HG03442 (cell line): ENCODE results near the gene TMEM121.

Source experiments
- ATAC-seq: cut with Tn5 transposase; IDR thresholded peaks from one replicate; pipeline ENCODE4 v1.9.1; 2021; ENCODE audit warnings: mild to moderate bottlenecking, moderate library complexity; ENCODE audit not compliant: unreplicated experiment

TMEM121 gene

GRCh38 chr14:105486974-105487448, 39.4 kb upstream of the TMEM121 start:
- ATAC-seq = no peak

GRCh38 chr14:105487449-105487985, 38.9 kb upstream of the TMEM121 start:
- ATAC-seq = no peak

GRCh38 chr14:105487986-105488777, 38.2 kb upstream of the TMEM121 start:
- no peak for ATAC-seq

GRCh38 chr14:105488781-105489541, 37.4 kb upstream of the TMEM121 start:
- ATAC-seq = no peak

GRCh38 chr14:105489542-105490266, 36.7 kb upstream of the TMEM121 start:
- ATAC-seq = no peak

GRCh38 chr14:105490267-105490571, 36.2 kb upstream of the TMEM121 start:
- ATAC-seq = peak; percentile 0

- peak; percentile 63 for ATAC-seq
Observed at GRCh38 chr14:105490572-105491365, 35.6 kb upstream of the TMEM121 start, which contains the start of gene TEDC1. Gene TEDC1, plus strand, starts transcription at chr14:105491246. Its CDS starts 130 bp downstream, at chr14:105491376.

GRCh38 chr14:105491366-105491973, 34.9 kb upstream of the TMEM121 start:
- peak; percentile 3 for ATAC-seq

- ATAC-seq = no peak
Observed at GRCh38 chr14:105492031-105492970, 34.1 kb upstream of the TMEM121 start.

- no peak for ATAC-seq
Observed at GRCh38 chr14:105492971-105493871, 33.2 kb upstream of the TMEM121 start.

- ATAC-seq = no peak
Observed at GRCh38 chr14:105493921-105494605, 32.3 kb upstream of the TMEM121 start.

- no peak for ATAC-seq
Observed at GRCh38 chr14:105494606-105494929, 31.8 kb upstream of the TMEM121 start.

GRCh38 chr14:105495101-105495989, 31.0 kb upstream of the TMEM121 start:
- no peak for ATAC-seq

GRCh38 chr14:105495990-105496830, 30.2 kb upstream of the TMEM121 start:
- no peak for ATAC-seq

- ATAC-seq = no peak
Observed at GRCh38 chr14:105496831-105497591, 29.4 kb upstream of the TMEM121 start.
